ENCODE measurements around the gene ZNF678.

ZNF678 gene

Small RNAs within 50 kb of the gene (small RNA-seq; reads per million reads assigned to genes)
- gene RNA5SP77 (ENCODE audit: low read depth): 0.86 reads per million

Data from mesenchymal stem cell (in vitro differentiated cells and primary cell).